LNCaP clone FGC (cell line): ENCODE measurements around the gene TMEM120A.

Source experiments
- DNase-seq: peaks from one replicate; pipeline ENCODE4 v3.0.0-alpha.2; 2011; ENCODE audit warnings: low read depth
- H3K4me3 ChIP-seq: 2 replicates; pipeline ENCODE4 v1.5.1; 2011; ENCODE audit warnings: mild to moderate bottlenecking, low read depth, low read length, control low read depth
- CTCF ChIP-seq: IDR thresholded peaks from 2 replicates; pipeline ENCODE4 v1.5.1; 2012; ENCODE audit warnings: mild to moderate bottlenecking; ENCODE audit not compliant: control insufficient read depth, insufficient read depth; ENCODE audit errors: extremely low read depth

The TMEM120A gene

GRCh38 chr7:75953931-75954330 is 40.5 kb downstream of the TMEM120A start:
- TF ChIP-seq CTCF = no peak

DNA sequence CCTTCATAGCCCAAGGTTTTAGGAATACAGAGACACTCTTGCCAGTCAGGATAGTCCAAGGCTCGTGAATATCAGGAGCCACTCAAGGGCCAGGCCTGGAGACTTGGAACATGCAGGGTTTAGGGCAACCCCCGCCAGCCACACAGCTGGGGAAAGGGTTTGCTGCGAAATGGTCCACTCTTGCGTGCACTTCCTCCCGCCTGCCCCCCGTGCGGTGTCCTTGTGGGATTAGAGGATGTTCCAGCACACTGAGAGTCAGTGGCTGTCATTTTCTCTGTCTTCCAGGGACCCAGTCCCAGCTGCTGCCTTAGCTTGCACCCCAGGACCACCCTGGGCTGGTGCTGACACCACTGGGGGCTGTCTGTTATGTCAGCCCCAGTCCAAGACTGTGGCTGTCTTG is 41.0 kb downstream of the TMEM120A start:
- TF ChIP-seq CTCF = no peak
- DNase-seq = no peak
- no peak overlapping the region for H3K4me3 ChIP-seq

More at GRCh38 chr7:75953931-75954330, 40.5 kb downstream of the TMEM120A start:
- H3K4me3 ChIP-seq = no peak overlapping the region
- DNase-seq = no peak

GRCh38 chr7:75951506-75951905 is 42.9 kb downstream of the TMEM120A start:
- H3K4me3 ChIP-seq = no peak overlapping the region
- no peak for TF ChIP-seq CTCF
- DNase-seq = no peak

DNA sequence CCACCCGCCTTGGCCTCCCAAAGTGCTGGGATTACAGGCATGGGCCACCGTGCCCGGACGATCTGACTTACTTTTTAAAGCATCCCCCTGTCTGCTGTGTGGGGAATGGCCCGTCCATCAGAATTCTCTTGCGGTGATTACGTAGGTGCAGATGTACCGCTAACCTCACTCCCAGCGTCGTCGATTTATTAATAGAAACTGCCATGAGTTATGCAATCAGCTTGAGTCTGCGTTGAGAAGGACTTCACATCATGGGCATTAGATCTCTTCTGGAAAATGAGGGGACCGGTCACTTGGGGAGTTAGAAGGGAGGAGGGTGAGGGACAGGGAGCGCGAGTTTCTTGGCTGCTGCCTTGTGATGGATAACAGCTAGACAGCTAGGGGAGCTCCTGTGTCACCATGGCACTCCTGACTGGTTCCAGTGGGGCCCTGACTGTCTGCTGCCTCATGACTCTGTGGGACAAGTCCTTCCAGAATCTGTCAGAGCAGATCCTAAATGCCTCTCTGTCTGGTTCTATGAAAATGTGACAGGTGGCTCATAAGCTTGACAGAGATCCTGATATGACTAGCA is 44.2 kb downstream of the TMEM120A start:
- H3K4me3 ChIP-seq = no peak overlapping the region
- peak; percentile 67 for DNase-seq
- TF ChIP-seq CTCF = 0 out of 2 replicates have a peak, but pooled peaks have one; percentile 5

DNA sequence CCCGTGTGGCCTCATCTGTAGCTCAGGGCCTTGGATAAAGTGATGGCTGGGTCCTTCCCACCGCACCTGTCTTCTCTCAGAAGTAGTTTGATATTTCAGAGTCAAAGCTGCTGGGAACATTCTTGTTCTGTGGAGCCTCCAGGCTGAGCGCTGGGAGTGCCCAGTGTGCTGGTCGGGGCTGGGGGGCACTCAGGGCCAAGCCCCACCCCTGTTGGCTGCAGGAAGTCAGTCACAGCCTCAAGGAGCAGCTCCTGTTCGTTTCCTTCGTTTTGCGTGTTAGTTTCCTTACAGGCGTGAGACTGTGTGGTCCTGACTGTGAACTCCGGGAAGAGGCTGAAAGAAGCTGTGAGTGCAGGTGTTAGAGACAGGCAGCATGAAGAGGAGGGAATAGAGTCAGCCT is 46.2 kb downstream of the TMEM120A start:
- TF ChIP-seq CTCF = no peak
- DNase-seq = no peak

GRCh38 chr7:75946207-75946855 is 48.1 kb downstream of the TMEM120A start:
- TF ChIP-seq CTCF = no peak
- DNase-seq = no peak
- H3K4me3 ChIP-seq = no peak overlapping the region

More for the DNA sequence above, 46.2 kb downstream of the TMEM120A start:
- no peak overlapping the region for H3K4me3 ChIP-seq
